DOHH2 (cell line): ENCODE measurements around the gene RAD51B.

Experiments
- EZH2phosphoT487 ChIP-seq: fragments of 200-600 bp; sonication (generic); IDR thresholded peaks from 2 replicates; pipeline ENCODE4 v1.6.1; 2017; ENCODE audit warnings: borderline replicate concordance, mild to moderate bottlenecking, antibody characterized with exemption, low read length, moderate library complexity, mixed read lengths
- TF ChIP-seq, protein P1 (sequence below): fragments of 200-600 bp; sonication (generic); IDR thresholded peaks from one replicate; pipeline ENCODE4 v1.5.1; 2014; ENCODE audit warnings: antibody characterized with exemption, mild to moderate bottlenecking, low read depth, low read length; ENCODE audit not compliant: poor library complexity, severe bottlenecking

DNA sequence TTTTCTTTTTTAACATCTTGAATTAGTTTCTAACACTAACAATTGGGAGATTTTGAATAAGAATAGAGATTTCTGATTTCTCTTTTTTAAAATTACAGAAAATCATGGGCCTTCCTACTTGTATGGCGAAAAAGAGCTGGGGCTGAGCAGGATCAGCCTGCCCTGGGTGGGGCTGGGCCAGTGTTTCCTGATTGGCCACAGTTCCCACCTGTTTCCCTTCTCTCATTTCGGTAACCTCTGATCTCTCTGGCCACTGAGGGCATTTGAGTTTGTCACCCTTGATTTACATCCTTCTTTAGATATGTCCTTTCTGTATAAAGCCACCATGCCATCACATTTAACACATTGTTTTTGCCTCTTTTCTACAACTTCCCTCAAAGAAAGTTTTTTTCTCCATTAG, 719.1 kb downstream of the RAD51B start:
- TF ChIP-seq, protein P1, sequence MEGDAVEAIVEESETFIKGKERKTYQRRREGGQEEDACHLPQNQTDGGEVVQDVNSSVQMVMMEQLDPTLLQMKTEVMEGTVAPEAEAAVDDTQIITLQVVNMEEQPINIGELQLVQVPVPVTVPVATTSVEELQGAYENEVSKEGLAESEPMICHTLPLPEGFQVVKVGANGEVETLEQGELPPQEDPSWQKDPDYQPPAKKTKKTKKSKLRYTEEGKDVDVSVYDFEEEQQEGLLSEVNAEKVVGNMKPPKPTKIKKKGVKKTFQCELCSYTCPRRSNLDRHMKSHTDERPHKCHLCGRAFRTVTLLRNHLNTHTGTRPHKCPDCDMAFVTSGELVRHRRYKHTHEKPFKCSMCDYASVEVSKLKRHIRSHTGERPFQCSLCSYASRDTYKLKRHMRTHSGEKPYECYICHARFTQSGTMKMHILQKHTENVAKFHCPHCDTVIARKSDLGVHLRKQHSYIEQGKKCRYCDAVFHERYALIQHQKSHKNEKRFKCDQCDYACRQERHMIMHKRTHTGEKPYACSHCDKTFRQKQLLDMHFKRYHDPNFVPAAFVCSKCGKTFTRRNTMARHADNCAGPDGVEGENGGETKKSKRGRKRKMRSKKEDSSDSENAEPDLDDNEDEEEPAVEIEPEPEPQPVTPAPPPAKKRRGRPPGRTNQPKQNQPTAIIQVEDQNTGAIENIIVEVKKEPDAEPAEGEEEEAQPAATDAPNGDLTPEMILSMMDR: no peak
- no peak for TF ChIP-seq EZH2phosphoT487
